ENCODE data around the gene COL15A1.
"Not testable (repeated sequence)": the region's sequence is repeated elsewhere in the genome, so short reads cannot be mapped to it uniquely, and the experiment has no call there.

COL15A1 gene

DNA sequence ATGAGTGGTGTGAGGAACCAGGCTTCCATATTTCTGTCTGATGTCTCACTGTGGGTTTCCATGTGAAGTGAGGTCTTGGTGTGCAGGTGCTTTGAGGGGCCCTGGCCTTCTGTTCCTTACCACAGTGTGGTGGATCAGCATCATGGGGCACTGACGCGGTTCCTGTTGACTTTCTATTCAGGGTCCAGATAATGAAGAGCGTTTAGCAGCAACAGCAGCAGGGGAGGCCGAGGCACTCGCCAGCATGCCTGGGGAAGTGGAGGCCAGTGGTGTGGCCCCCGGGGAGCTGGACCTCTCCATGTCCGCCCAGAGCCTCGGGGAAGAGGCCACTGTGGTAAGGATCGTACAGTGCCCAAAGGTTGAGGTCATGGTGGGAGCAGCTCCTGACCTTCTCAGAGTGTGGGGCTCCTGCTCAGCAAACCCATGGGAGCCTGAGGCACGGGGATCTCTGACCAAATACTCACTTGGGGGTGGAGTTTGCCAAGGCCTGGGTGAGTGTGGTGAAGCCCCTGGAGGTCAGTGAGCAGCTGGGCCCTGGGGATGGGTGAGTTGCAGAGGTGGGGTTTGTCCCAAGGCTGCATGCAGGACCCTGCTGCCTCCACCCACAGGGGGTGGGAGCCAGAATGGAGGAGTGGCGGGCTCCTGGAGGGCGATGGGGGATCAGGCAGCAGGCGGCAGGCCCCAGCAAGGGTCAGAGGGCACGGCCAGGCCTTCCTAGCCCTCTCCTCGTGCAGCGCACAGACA, 61.2 kb downstream of the COL15A1 start:
- H3K4me3 ChIP-seq (ENCODE audit: low read length): no peak overlapping the region
- no peaks in the 10 kb centered on the region for H3K27me3 ChIP-seq (ENCODE audit: control insufficient read depth, insufficient read depth, low read length)
- H3K4me1 ChIP-seq (ENCODE audit: control insufficient read depth, insufficient read depth, low read length): no peaks in the 10 kb centered on the region
- H3K27ac ChIP-seq (ENCODE audit: low read depth, low read length): no peak overlapping the region
- H3K9ac ChIP-seq (ENCODE audit: low read length): no peak overlapping the region
- H3K36me3 ChIP-seq (ENCODE audit: control insufficient read depth, insufficient read depth, low read length): peaks cover 6% of the 10 kb centered on the region

DNA sequence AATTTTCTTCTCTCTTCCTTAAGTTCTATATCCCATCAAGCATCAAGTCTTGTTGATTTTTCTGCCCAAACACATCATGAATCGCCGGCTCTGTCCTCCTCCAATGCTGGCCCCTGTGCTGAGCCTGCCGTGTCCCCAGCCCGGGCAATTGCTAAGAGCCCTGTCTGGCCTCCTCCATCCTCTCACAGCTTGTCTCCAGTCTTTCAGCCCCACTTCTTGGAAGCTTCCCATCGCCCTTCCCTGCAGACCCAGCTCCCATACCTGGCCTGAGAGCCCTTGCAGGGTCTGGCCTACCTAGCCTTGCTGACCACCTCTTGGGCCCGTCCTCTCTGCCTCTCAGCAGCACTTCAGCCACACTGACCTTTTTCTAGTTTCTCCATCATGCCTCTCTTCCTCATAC, 61.9 kb downstream of the COL15A1 start:
- no peaks in the 10 kb centered on the region for H3K27me3 ChIP-seq (ENCODE audit: control insufficient read depth, insufficient read depth, low read length)
- no peak overlapping the region for H3K4me3 ChIP-seq (ENCODE audit: low read length)
- no peak overlapping the region for H3K9ac ChIP-seq (ENCODE audit: low read length)
- H3K4me1 ChIP-seq (ENCODE audit: control insufficient read depth, insufficient read depth, low read length): no peaks in the 10 kb centered on the region
- peaks cover 6% of the 10 kb centered on the region for H3K36me3 ChIP-seq (ENCODE audit: control insufficient read depth, insufficient read depth, low read length)
- H3K27ac ChIP-seq (ENCODE audit: low read depth, low read length): no peak overlapping the region

DNA sequence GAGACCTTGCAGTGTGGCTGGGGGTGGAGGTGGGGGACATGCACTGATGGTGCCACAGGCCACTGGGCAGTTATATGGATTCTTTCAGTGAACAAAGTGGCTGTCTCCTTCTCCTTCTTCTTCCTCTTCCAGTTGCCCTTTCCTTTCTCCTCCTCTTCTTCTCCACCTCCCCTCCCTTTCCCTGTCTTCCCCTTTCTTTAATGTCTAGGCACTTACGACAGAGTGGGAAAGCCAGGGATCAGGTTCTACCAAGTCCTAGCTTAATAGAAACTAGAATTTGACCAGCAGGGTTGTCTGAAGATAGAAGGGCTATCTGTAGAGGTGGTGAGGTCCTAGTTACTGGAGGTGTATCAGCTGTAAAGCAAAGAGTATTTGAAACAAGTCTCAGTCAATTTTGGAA, 62.8 kb downstream of the COL15A1 start:
- Histone ChIP-seq H3K36me3 (ENCODE audit: control insufficient read depth, insufficient read depth, low read length) (peaks cover 4% of the 10 kb centered on the region), H3K4me3 (ENCODE audit: low read length) (no peak overlapping the region), H3K4me1 (ENCODE audit: control insufficient read depth, insufficient read depth, low read length) (no peaks in the 10 kb centered on the region), H3K27ac (ENCODE audit: low read depth, low read length) (no peak overlapping the region), H3K9ac (ENCODE audit: low read length) (no peak overlapping the region), H3K27me3 (ENCODE audit: control insufficient read depth, insufficient read depth, low read length) (no peaks in the 10 kb centered on the region)

DNA sequence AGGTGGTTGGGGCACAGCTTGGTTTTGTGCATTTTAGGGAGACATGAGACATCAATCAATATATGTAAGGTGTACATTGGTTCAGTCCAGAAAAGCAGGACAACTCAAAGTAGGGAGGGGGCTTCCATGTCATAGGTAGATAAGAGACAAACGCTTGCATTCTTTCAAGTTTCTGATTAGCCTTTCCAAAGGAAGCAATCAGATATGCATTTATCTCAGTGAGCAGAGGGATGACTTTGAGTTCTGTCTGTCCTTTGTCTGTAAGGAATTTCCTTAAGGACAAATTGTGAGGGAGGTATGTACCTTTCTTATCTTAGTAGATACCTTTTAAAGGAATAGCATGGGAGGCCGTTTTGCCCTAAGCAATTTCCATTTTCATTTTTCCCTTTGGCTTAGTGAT, 63.3 kb downstream of the COL15A1 start:
- H3K36me3 ChIP-seq (ENCODE audit: control insufficient read depth, insufficient read depth, low read length): peaks cover 4% of the 10 kb centered on the region
- no peaks in the 10 kb centered on the region for H3K4me1 ChIP-seq (ENCODE audit: control insufficient read depth, insufficient read depth, low read length)
- no peaks in the 10 kb centered on the region for H3K27me3 ChIP-seq (ENCODE audit: control insufficient read depth, insufficient read depth, low read length)
- H3K4me3 ChIP-seq (ENCODE audit: low read length): no peak overlapping the region
- no peak overlapping the region for H3K27ac ChIP-seq (ENCODE audit: low read depth, low read length)
- H3K9ac ChIP-seq (ENCODE audit: low read length): no peak overlapping the region

DNA sequence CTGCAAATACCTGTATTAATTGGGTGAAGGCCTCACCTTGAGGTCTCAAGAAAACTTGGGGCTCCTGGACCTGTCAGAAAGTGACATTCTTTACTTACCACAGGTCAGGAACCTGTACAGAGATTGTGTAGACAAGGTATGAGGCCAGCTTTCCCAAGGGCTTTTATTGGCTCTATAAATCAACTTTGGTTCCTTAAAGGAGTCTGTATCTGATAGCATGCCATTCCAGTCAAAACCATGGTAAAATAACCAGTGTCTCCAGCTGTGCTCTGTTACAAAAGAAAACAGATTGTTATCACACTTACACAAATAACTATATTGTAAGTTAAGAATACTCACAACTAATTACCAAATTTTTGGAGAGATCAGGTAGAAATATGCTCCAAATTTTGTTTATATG, 64.5 kb downstream of the COL15A1 start:
- H3K36me3 ChIP-seq (ENCODE audit: control insufficient read depth, insufficient read depth, low read length): peaks cover 4% of the 10 kb centered on the region
- H3K27me3 ChIP-seq (ENCODE audit: control insufficient read depth, insufficient read depth, low read length): no peaks in the 10 kb centered on the region
- H3K4me1 ChIP-seq (ENCODE audit: control insufficient read depth, insufficient read depth, low read length): no peaks in the 10 kb centered on the region
- H3K9ac ChIP-seq (ENCODE audit: low read length): no peak overlapping the region
- H3K27ac ChIP-seq (ENCODE audit: low read depth, low read length): no peak overlapping the region
- H3K4me3 ChIP-seq (ENCODE audit: low read length): no peak overlapping the region

DNA sequence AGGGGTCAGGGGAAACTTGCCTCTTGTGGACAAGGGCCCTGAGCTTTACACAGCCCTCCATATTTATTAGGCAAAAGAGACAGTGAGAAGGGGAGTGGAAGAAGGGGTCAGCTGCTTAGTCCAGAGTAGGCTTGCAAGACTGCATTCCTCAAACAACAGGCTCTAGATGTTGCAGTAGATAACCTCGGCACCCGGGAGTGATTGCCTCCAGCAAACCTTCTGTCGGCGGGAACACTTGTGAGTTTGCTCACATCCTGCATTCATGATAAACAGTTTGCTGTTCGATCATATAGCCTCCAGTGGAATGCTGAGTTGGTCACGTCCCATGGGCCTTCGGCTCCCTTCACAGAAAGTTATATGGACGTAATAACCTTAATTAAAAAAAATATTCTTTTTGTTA, 66.7 kb downstream of the COL15A1 start:
- not testable (repeated sequence) for H3K9ac ChIP-seq (ENCODE audit: low read length); H3K4me1 ChIP-seq (ENCODE audit: control insufficient read depth, insufficient read depth, low read length); H3K4me3 ChIP-seq (ENCODE audit: low read length); H3K36me3 ChIP-seq (ENCODE audit: control insufficient read depth, insufficient read depth, low read length); H3K27ac ChIP-seq (ENCODE audit: low read depth, low read length); H3K27me3 ChIP-seq (ENCODE audit: control insufficient read depth, insufficient read depth, low read length)

DNA sequence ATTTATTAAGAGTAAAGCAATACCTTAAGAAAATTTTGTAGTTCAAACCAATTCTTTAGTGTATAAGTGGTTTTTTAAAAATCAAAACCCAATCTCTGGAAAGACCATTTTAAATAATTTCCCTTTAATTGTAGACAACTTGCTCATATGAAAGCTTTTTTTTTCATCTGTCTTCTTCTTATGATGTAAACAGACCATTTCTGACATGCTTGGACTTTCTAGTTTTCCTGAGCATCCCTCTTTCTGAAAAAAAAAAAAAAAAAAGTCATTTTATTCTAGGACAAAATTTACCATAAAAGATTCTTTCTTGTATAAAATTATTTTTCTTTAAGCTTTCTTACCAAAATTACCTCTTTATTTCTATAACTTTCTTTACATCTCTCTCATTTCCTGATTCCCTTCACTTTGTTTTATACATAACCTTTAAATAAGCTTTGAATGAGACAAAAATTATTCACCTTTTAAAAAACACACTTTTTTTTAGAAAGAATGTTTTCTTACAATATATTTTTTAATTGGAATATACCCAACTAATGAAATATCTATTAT, 67.5 kb downstream of the COL15A1 start:
- Histone ChIP-seq H3K27ac (ENCODE audit: low read depth, low read length) (no peak overlapping the region), H3K36me3 (ENCODE audit: control insufficient read depth, insufficient read depth, low read length) (no peaks in the 10 kb centered on the region), H3K9ac (ENCODE audit: low read length) (no peak overlapping the region), H3K4me1 (ENCODE audit: control insufficient read depth, insufficient read depth, low read length) (no peaks in the 10 kb centered on the region), H3K4me3 (ENCODE audit: low read length) (no peak overlapping the region), H3K27me3 (ENCODE audit: control insufficient read depth, insufficient read depth, low read length) (no peaks in the 10 kb centered on the region)

DNA sequence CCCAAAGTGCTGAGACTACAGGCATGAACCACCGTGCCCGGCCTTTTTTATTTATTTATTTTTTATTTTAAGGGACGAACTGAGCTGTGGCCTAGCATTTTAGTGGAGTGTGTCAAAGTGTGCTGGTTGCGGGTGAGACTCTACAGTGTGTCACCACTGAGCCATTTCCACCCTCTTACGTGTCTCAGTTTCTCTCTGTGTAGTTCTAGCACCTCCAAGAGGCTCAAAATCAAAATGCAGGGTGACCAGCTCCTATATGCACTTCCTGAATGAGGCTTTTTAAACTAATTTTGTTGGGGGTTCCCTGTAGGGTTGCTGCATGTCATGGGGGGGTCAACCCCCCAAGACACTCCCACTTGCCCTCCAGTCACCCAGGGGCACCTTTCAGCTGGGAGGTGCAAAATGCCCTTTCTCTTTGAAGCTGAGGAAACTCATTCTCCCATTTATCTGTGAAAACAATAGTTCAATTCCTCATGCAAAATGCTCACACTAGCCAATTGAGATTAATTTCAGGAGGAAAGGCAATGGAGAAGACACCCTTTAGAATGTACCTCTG, 69.3 kb downstream of the COL15A1 start:
- H3K27ac ChIP-seq (ENCODE audit: low read depth, low read length): no peak overlapping the region

DNA sequence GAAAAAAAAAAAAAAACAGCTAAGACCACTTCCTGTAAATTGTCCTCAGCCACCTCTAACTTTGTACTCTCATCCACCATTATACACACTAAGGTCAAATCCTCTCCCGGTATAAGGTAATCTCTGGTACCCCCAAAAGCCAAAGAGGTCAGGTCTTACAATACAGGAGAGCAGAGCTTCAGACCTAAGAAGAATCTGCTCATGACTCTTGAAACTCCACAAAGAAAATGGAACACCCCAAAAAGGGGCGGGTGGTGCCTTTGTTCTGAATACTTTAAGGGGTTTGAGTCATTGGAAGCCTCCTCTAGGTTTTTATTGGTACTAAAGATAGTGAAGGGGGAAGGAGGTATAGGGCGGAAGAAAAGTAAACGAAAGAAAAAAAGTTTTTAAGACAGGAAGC, 69.8 kb downstream of the COL15A1 start:
- Histone ChIP-seq H3K36me3 (ENCODE audit: control insufficient read depth, insufficient read depth, low read length) (no peaks in the 10 kb centered on the region), H3K27me3 (ENCODE audit: control insufficient read depth, insufficient read depth, low read length) (no peaks in the 10 kb centered on the region), H3K9ac (ENCODE audit: low read length) (no peak overlapping the region), H3K4me1 (ENCODE audit: control insufficient read depth, insufficient read depth, low read length) (no peaks in the 10 kb centered on the region), H3K27ac (ENCODE audit: low read depth, low read length) (no peak overlapping the region), H3K4me3 (ENCODE audit: low read length) (no peak overlapping the region)

More for the DNA sequence above, 69.3 kb downstream of the COL15A1 start:
- no peak overlapping the region for H3K9ac ChIP-seq (ENCODE audit: low read length)
- no peaks in the 10 kb centered on the region for H3K27me3 ChIP-seq (ENCODE audit: control insufficient read depth, insufficient read depth, low read length)
- H3K36me3 ChIP-seq (ENCODE audit: control insufficient read depth, insufficient read depth, low read length): no peaks in the 10 kb centered on the region
- H3K4me1 ChIP-seq (ENCODE audit: control insufficient read depth, insufficient read depth, low read length): no peaks in the 10 kb centered on the region
- H3K4me3 ChIP-seq (ENCODE audit: low read length): no peak overlapping the region

DNA sequence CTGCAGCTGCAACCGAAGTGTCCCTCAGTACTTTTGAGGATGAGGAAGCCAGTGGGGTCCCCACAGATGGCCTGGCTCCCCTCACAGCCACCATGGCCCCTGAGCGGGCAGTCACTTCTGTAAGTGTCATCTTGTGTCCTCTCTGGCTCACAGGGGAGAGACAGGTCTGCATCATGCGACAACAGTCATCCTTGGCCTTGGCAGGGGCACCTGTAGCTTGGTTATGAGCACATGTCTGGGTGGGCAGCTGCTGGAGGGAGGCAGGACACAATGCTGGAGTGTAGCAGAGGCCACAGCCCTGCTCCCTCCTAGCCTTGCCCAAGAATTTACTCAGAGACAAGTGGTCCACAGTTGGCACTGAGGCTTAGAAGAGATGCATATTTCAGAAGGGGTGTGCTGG, 71.7 kb downstream of the COL15A1 start:
- no peak overlapping the region for H3K9ac ChIP-seq (ENCODE audit: low read length)
- H3K27me3 ChIP-seq (ENCODE audit: control insufficient read depth, insufficient read depth, low read length): no peaks in the 10 kb centered on the region
- H3K27ac ChIP-seq (ENCODE audit: low read depth, low read length): no peak overlapping the region
- no peak overlapping the region for H3K4me3 ChIP-seq (ENCODE audit: low read length)
- H3K36me3 ChIP-seq (ENCODE audit: control insufficient read depth, insufficient read depth, low read length): no peaks in the 10 kb centered on the region
- peaks cover 5% of the 10 kb centered on the region for H3K4me1 ChIP-seq (ENCODE audit: control insufficient read depth, insufficient read depth, low read length)

DNA sequence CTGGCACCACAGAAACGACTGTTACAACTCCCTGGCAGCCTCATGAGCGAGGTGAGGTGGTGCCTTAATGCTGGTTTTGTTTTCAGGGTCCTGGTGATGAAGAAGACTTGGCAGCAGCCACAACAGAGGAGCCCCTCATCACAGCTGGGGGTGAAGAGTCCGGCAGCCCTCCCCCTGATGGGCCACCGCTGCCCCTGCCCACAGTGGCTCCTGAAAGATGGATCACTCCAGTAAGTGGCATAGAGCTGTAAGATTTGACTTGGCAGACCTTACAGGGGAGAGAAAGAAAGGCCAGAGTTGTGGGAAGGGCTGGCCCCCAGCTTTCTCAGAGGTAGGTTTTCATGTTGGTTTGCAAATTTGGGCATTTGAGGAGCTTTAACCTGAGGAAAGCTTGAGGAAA, 72.2 kb downstream of the COL15A1 start:
- H3K36me3 ChIP-seq (ENCODE audit: control insufficient read depth, insufficient read depth, low read length): no peaks in the 10 kb centered on the region
- H3K27me3 ChIP-seq (ENCODE audit: control insufficient read depth, insufficient read depth, low read length): no peaks in the 10 kb centered on the region
- H3K9ac ChIP-seq (ENCODE audit: low read length): no peak overlapping the region
- peaks cover 6% of the 10 kb centered on the region for H3K4me1 ChIP-seq (ENCODE audit: control insufficient read depth, insufficient read depth, low read length)
- no peak overlapping the region for H3K27ac ChIP-seq (ENCODE audit: low read depth, low read length)
- H3K4me3 ChIP-seq (ENCODE audit: low read length): no peak overlapping the region

DNA sequence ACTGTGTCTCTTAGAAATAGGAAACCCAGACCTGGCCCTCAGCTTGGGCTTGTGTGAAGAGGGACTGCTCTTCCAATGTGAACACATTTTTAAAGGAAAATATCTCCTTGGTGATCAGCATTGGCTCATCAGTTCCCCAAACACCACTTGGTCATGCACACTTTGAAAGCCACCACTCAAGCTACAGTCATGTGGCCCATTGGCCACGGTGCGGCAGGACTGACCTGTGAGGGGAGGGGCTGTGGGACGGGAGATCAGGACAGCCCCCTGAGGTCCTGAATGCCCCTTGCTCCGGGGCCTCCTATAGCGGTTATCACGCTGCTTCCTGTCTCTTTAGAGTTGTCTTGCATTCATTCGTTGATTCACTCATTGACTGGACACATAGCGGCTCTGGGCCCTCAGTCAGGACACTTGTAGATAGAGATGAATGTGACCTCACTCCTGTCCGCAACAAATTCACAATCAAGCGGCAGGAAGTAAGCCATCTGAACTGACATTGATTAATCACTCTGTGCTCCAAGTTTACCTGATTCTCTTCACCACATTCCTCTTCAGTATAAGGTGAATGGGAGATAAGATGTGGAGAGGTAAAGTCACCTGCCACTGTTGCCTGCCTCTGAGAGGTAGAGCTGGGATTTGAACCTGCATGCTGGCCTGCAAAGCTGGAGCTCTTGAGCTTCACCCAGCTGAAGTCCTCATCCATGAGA, 73.1 kb downstream of the COL15A1 start:
- Histone ChIP-seq H3K4me1 (ENCODE audit: control insufficient read depth, insufficient read depth, low read length) (peaks cover 6% of the 10 kb centered on the region), H3K9ac (ENCODE audit: low read length) (no peak overlapping the region), H3K27me3 (ENCODE audit: control insufficient read depth, insufficient read depth, low read length) (no peaks in the 10 kb centered on the region), H3K4me3 (ENCODE audit: low read length) (no peak overlapping the region), H3K27ac (ENCODE audit: low read depth, low read length) (no peak overlapping the region), H3K36me3 (ENCODE audit: control insufficient read depth, insufficient read depth, low read length) (no peaks in the 10 kb centered on the region)

All from rectal smooth muscle tissue (tissue), 1 donor.